Measurements from ENCODE around the gene SREBF1.

Gene SREBF1

DNA sequence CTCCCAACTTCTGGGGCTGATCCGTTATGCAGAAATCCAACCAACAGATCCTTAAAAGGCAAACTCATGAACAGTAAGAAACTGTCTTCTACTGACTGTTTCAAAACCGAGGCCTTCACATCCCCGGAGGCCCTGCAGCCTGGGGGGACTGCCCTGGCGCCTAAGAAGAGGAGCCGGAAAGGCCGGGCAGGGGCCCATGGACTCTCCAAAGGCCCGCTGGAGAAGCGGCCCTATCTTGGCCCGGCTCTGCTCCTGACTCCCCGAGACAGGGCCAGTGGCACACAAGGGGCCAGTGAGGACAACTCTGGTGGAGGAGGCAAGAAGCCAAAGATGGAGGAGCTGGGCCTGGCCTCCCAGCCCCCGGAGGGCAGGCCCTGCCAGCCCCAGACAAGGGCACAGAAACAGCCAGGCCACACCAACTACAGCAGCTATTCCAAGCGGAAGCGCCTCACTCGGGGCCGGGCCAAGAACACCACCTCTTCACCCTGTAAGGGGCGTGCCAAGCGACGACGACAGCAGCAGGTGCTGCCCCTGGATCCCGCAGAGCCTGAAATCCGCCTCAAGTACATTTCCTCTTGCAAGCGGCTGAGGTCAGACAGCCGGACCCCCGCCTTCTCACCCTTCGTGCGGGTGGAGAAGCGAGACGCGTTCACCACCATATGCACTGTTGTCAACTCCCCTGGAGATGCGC, 39.5 kb downstream of the SREBF1 start:
- DNase-seq (ENCODE audit: low read depth in 1 of 2, low spot score in 1 of 2) = no peak

DNA sequence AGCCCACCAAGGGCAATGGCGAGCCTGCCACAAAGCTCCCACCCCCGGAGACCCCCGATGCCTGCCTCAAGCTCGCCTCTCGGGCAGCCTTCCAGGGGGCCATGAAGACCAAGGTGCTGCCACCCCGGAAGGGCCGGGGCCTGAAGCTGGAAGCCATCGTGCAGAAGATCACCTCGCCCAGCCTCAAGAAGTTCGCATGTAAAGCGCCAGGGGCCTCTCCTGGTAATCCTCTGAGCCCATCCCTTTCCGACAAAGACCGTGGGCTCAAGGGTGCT, 40.1 kb downstream of the SREBF1 start:
- no peak for DNase-seq (ENCODE audit: low read depth in 1 of 2, low spot score in 1 of 2)

DNA sequence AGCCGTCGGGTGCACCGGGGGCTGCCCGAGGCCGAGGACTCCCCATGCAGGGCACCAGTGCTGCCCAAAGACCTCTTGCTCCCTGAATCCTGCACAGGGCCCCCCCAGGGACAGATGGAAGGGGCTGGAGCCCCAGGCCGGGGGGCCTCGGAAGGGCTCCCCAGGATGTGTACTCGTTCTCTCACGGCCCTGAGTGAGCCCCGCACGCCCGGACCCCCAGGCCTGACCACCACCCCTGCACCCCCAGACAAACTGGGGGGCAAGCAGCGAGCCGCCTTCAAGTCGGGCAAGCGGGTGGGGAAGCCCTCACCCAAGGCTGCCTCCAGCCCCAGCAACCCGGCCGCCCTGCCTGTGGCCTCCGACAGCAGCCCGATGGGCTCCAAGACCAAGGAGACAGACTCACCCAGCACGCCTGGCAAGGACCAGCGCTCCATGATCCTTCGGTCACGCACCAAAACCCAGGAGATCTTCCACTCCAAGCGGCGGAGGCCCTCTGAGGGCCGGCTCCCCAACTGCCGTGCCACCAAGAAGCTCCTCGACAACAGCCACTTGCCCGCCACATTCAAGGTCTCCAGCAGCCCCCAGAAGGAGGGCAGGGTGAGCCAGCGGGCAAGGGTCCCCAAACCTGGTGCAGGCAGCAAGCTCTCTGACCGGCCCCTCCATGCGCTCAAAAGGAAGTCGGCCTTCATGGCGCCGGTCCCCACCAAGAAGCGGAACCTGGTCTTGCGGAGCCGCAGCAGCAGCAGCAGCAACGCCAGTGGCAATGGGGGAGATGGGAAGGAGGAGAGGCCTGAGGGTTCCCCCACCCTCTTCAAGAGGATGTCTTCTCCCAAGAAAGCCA, 40.6 kb downstream of the SREBF1 start:
- DNase-seq (ENCODE audit: low read depth in 1 of 2, low spot score in 1 of 2) = no peak

DNA sequence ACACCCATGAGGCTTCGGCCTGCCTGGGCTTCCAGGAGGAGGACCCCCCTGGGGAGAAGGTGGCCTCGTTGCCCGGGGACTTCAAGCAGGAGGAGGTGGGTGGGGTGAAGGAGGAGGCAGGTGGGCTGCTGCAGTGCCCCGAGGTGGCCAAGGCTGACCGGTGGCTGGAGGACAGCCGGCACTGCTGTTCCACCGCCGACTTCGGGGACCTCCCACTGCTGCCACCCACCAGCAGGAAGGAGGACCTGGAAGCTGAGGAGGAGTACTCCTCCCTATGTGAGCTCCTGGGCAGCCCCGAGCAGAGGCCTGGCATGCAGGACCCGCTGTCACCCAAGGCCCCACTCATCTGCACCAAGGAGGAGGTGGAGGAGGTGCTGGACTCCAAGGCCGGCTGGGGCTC, 41.5 kb downstream of the SREBF1 start:
- no peak for DNase-seq (ENCODE audit: low read depth in 1 of 2, low spot score in 1 of 2)

DNA sequence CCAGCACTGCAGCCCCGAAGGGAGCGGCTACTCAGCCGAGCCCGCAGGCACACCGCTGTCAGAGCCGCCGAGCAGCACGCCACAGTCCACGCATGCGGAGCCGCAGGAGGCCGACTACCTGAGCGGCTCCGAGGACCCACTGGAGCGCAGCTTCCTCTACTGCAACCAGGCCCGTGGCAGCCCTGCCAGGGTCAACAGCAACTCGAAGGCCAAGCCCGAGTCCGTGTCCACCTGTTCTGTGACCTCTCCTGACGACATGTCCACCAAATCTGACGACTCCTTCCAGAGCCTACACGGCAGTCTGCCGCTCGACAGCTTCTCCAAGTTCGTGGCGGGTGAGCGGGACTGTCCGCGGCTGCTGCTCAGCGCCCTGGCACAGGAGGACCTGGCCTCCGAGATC, 42.4 kb downstream of the SREBF1 start:
- no peak for DNase-seq (ENCODE audit: low read depth in 1 of 2, low spot score in 1 of 2)

DNA sequence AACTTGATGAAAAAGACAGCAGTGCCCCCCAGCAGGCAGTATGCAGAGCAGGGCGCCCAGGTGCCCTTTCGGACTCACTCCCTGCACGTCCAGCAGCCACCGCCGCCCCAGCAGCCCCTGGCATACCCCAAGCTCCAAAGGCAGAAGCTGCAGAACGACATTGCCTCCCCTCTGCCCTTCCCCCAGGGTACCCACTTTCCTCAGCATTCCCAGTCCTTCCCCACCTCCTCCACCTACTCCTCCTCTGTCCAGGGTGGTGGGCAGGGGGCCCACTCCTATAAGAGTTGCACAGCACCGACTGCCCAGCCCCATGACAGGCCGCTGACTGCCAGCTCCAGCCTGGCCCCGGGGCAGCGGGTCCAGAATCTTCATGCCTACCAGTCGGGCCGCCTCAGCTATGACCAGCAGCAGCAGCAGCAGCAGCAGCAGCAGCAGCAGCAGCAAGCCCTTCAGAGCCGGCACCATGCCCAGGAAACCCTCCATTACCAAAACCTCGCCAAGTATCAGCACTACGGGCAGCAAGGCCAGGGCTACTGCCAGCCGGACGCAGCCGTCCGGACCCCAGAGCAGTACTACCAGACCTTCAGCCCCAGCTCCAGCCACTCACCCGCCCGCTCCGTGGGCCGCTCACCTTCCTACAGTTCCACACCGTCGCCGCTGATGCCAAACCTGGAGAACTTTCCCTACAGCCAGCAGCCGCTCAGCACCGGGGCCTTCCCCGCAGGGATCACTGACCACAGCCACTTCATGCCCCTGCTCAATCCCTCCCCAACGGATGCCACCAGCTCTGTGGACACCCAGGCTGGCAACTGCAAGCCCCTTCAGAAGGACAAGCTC, 43.2 kb downstream of the SREBF1 start:
- no peak for DNase-seq (ENCODE audit: low read depth in 1 of 2, low spot score in 1 of 2)

DNA sequence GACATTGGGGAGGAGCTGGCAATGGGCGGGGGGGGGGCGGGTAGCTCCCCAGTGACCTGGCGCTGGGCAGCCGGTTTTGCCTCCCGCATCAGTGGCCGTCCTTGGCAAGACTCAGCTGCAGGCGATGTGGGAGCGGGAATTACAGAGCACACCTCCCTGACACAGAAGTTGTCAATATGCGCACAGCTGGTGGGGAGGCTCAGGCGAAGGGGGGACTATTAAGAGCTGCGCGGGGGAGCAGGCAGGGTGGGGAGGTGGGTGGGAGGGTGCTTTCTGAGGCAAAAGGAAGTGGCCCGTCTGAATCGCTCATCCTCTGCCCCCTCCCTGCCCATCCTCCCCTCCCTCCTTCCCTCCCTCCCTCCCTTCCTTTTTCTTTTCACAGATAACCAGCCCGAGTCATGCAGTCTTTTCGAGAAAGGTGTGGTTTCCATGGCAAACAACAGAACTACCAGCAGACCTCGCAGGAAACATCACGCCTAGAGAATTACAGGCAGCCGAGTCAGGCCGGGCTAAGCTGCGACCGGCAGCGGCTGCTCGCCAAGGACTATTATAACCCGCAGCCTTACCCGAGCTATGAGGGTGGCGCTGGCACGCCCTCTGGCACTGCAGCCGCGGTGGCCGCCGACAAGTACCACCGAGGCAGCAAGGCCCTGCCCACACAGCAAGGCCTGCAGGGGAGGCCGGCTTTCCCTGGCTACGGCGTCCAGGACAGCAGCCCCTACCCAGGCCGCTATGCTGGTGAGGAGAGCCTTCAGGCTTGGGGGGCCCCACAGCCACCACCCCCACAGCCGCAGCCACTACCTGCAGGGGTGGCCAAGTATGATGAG, 44.0 kb downstream of the SREBF1 start:
- peak in 1 of 2 donors; percentile 33 for DNase-seq (ENCODE audit: low read depth in 1 of 2, low spot score in 1 of 2)

DNA sequence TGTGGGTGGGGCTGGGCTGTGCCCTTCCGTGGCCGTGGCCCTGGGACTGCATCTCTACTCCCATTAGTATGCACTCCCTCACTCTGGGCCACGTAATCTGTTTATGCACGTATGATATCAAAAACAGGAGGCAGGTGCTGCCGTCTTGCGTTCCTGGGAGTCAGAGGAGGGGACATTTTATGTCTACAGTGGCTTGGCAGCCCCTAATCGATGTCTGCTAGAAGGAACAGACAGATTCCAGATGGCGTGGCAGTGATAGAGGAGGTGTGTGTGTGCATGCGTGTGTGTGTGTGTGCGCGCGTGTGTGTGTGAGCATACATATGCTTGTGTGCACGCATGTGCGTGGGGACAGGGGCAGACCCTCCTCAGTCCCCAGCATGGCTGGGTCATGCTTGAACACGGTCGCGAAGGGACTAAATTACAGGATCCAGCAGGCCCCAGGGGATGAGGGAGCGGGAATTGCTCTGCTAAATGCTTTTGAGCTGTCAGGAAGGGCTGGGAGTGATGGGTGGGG, 44.7 kb downstream of the SREBF1 start:
- DNase-seq (ENCODE audit: low read depth in 1 of 2, low spot score in 1 of 2) = no peak

DNA sequence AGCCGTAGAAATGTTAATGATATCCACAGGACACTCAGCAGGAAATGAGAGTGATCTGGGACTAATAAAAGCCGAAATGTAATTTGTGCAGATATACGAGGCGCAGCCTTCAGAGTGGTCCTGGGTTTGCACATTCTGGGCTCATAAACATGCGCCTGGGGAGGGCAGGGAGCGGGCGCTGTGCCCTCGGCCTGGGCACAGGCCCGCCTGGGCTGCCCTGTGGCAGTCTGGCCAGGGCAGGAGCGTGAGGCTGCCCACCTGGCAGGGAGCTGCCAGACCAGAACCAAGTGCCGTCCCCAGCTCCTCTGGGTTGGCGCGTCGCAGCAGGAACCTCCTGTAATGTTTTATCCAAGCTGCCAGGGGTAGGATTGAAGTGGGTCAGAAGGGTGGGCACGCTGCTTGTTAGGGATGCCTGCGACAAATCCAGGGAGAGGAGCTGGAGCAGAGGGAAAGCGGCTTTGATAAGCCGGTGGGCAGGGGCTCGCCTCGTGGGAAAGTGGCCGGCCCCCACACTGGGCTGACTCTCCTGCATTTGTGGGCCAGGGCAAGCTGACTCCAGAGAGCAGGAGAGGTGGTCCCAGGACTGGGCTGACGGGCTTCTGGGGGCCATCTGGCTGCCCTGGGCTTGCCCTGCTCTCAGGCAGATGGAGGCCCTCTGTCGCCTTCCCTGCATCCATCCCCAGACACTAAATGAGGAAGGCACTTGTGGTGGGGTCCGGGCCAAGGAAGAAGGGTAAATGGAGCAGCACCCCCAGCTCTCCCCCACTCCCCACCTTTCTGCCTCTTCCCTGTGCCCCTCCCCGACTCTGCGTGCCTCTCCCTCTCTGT, 45.9 kb downstream of the SREBF1 start:
- no peak for DNase-seq (ENCODE audit: low read depth in 1 of 2, low spot score in 1 of 2)

DNA sequence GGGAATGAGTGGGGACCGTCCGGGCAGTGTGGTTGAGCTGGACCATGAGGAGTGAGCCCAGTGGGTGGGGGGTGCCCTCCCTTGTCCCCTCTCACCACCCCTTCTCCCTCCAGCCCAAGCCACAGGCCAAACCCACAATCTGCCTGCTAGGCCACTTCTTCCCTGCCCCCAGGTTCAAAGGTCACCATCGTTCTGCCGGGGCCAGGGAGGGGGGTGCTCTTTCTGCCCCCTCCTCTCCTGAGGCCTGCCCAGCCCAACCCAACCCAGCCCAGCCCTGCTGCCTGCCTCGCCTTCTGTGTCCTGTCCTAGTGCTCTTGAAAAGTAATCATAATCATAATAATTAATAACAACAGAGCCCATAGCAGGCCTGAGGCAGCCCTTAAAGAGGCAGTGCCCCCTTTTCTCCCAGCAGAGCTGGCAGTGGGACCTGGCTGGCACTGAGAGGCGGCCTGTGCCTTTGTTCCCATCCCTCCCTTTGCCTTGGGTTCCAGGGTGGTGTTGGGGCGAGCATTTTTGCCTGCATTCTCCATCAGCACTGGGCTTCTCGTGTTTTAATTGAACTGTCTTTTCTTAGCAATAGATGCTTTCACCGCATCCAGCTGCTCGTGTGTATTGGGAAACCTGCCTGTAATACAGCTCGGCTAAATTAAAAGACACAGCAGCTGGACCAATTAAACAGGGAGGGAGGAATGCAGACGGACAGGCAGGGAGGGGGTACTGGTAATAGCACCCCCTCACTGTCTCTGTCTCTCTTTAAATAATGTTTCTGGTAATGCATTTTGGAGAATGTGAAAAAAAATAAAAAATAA, 46.8 kb downstream of the SREBF1 start:
- no peak for DNase-seq (ENCODE audit: low read depth in 1 of 2, low spot score in 1 of 2)

DNA sequence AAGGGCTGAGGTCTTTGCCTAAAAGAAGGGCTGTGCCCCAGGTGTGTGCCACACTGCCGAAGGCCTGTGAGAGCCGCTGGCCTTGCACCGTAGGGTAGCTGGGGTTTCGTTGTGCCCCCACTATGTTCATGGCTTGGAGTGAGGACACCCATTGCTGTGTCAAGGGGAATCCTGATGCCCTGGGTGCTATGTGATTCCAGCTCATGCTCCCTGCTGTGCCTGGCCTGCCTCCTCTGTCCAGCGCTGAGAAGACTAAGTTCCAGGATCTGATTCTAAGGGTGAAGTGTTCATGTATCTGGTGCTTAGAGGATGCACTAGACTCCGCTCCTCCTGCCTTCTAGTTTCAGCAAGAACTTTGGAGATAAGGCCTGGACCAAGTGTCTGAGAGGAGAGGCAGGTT, 47.4 kb downstream of the SREBF1 start:
- DNase-seq (ENCODE audit: low read depth in 1 of 2, low spot score in 1 of 2) = no peak

DNA sequence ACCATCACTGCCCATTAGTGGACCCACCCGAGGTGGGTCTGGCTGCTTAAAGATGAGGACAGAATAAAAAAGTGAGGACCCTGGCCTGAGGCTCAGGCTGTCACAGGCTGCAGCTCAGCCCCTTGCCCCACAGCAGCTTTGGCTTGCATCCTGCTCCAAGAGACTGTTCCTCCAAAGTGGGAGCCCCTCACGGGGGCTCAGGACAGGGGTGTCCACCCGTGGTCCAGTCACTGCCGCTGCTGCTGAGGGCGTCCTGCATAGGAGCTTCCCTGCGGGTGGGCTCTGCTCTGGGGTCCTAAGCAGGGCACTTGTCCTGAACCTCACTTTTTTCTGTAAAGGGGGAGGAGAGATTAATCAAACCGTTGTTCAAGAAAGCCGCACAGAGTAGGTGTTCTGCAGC, 47.8 kb downstream of the SREBF1 start:
- no peak for DNase-seq (ENCODE audit: low read depth in 1 of 2, low spot score in 1 of 2)

DNA sequence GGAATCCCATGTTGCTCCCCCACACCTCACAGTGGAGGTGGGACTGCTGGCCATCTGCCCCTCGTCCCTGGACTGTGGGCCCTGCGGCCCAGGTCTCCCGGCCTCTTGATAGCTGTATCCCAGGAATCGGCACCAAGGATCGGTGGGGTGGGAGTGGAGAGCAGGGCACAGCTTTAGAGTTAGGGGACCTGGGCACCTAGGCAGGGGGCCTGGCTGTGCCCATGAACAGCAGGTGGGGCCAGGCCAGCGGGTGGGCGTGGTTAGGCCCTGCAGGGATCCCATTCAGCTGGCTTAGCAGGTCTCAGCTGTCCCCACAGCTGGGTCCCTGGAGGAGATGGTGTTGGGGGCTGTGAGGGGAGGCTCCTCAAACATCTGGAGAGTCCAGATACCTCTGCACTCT, 49.2 kb downstream of the SREBF1 start:
- no peak for DNase-seq (ENCODE audit: low read depth in 1 of 2, low spot score in 1 of 2)

DNA sequence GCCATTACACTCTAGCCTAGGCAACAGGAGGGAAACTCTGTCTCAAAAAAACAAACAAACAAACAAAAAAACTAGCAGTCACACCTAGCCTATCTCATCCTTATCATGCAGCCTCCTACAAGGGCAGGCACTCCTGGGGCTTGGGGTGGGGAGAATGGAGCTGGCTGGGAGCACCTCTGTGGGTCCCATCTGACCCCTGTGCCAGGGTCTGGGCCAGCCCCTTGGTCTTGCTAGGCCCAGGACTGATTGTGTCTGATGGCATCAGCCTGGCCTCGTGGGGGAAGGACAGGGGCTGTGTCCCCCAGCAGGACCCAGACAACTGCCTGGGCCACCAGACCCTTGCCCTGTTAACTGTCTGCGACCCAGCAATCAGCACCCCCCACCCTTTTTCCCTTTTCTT, 49.8 kb downstream of the SREBF1 start:
- DNase-seq (ENCODE audit: low read depth in 1 of 2, low spot score in 1 of 2) = no peak

DNA sequence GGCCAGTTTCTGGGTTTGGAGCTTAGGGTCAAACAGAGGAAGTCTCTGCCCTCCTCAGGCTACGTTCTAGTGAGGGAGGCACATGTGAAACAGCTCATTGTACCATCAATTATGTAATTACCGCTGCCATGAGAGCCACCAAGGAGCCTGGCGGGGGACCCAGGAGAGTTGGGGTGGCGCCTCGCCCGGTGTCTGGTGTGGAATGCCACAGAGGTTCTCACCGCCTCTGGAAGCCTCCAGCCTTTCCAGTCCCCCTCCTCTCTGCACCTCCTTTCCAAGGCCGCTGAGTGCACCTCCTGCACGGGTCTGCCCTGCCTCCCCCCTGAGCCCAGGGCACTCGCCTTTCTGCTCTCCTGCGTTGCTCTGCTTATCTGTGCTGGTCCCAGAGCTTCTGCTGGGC, 51.4 kb downstream of the SREBF1 start:
- no peak for DNase-seq (ENCODE audit: low read depth in 1 of 2, low spot score in 1 of 2)

DNA sequence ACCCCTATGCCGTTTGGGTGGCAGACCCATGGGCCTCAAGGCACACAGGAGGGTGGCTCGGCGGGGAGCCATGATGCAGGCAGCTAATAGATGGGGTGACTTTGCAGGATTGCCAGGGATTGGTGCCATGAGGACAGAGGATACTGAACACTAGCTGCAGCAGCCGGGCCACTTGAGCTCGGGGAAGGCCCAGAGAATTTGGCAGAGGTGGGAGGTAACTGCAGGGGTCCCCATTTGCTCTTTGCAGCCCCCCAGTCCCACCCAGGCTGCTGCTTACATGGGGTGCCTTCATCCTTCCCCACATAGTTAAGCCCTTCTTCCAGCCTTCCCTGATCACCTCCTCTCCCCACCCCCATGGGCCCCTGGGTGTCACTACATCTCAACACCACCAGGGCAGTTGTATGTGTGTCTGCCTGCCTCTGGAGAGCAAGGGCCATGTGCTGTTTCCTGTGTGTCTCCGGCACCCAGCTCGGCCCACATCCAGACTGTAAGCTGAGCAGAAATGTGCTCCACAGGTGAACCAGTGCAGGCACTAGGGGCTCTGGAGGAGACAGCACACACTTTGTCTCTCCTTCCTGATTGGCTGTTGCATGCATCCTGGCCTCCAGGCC, 52.0 kb downstream of the SREBF1 start:
- no peak for DNase-seq (ENCODE audit: low read depth in 1 of 2, low spot score in 1 of 2)

DNA sequence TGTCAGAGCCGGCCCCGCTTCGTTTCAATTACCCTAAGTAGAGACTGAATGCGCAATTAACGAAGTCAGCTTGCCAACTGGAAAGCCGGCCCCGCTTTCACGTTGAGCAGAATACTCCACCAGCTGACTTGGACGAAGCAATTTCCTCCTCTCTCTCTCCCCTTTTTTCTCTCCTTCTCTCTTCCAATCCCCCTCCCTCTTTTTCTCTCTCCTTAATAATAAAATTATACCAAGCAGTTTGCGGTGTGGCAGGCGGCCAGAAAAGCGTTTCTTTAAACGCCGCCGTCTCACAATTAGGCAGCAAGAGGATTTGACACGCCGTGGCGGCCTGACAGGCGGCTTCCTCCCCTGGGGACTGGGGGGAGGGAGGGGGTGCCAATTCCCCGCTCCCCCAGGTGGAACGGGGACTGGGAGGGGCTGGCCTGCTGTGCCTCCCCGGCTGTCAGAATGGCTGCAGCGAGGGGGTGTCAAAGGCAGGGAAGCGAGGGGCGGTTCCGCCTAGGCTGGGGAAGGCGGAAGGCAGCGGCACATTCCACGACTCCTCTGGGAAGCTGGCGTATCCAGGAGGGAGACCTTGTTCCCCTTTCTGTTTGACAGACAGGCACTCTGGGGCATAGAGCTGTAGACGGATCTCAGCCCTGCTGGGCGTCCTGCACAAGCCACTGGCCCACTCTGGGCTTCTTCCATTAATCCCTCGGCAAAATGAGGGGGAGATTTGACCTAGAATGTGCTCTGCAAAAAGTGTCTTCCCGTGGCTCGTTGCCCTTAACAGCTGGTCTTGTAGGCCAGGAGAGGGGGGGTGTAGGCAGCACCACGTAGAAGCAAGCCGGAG, 52.7 kb downstream of the SREBF1 start:
- no peak for DNase-seq (ENCODE audit: low read depth in 1 of 2, low spot score in 1 of 2)
